Measurements from ENCODE around the gene BCO1. TPM values are rescaled to one million over a fixed set of nuclear protein-coding genes. Genes with fewer than 3 reads are reported as not detected.
"Not testable (repeated sequence)": the region's sequence is repeated elsewhere in the genome, so short reads cannot be mapped to it uniquely, and the experiment has no call there.

The BCO1 gene
- polyA plus RNA-seq, 2 donors, result 0.16 to 0.41 TPM

DNA sequence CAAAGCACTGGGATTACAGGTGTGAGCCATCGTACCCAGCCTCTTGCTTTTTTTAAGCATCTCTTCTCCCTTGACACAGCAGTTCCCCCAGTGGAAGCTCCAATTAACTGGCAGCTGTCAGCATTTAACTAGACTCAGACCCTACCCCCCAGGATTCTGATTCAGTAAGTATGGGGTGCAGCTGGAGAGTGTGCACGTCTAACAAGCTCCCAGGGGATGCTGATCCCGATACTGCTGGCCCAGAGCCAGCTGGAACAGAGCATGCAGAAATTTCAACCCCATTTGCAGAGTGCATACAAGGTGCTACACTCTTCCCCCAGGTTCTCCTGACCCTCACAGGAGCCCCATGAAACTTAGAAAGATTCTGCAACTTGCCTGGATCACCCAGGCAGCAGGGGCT, 27.7 kb upstream of the BCO1 start:
- Histone ChIP-seq H3K9me3 (ENCODE audit: control insufficient read depth in 2 of 2, insufficient read depth in 1 of 2, low read depth in 1 of 2, low read length in 1 of 2) (no peaks in the 10 kb centered on the region), H3K27ac (ENCODE audit: low read depth in 2 of 2, low read length in 1 of 2) (no peak overlapping the region), H3K27me3 (ENCODE audit: control insufficient read depth in 1 of 2, insufficient read depth in 2 of 2, low read length in 2 of 2) (peaks cover 0 to 2% of the 10 kb centered on the region in 2 donors), H3K4me1 (ENCODE audit: control insufficient read depth in 2 of 2, insufficient read depth in 2 of 2, low read length in 1 of 2) (peaks cover 0 to 3% of the 10 kb centered on the region in 2 donors), H3K4me3 (ENCODE audit: low read depth in 1 of 2, low read length in 2 of 2) (no peak overlapping the region), H3K36me3 (ENCODE audit: control insufficient read depth in 2 of 2, insufficient read depth in 2 of 2, low read length in 1 of 2) (no peaks in the 10 kb centered on the region)
- WGBS, 2 donors, result 42 to 47% methylated on average over 3 of the region's 3 CpGs

DNA sequence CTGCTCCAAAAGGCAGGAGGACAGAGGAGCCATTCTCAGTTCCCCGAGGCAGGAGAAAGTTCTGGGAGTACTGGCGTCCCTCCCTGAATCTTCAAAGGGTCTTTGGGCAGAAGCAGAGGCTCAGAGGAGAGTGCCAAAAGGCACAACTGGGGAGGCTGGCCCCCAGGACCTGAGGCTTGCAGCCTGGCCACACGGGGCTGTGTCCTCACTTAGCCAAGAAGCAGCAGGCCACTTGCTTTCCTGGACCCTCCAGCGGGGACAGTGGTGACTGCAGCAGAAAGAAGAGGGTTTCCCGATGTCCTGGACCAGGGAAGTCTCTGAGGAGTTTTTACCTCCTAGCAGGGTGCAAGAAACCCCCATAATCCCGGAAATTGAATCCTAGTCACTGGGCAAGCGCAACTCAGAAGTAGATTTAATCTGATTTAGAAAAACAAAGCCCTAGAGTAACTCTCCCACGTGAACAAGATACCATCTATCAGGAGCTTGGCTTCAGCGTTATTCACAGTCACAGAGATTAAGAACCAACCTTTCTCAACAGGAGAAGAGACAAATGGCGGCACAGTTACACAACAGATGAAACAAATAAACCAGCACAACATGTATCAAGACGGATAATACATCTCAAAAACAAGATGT, 25.5 kb upstream of the BCO1 start:
- Histone ChIP-seq H3K9me3 (ENCODE audit: control insufficient read depth in 2 of 2, insufficient read depth in 1 of 2, low read depth in 1 of 2, low read length in 1 of 2) (no peaks in the 10 kb centered on the region), H3K27ac (ENCODE audit: low read depth in 2 of 2, low read length in 1 of 2) (no peak overlapping the region), H3K4me1 (ENCODE audit: control insufficient read depth in 2 of 2, insufficient read depth in 2 of 2, low read length in 1 of 2) (peaks cover 0 to 3% of the 10 kb centered on the region in 2 donors), H3K27me3 (ENCODE audit: control insufficient read depth in 1 of 2, insufficient read depth in 2 of 2, low read length in 2 of 2) (peaks cover 0 to 2% of the 10 kb centered on the region in 2 donors), H3K36me3 (ENCODE audit: control insufficient read depth in 2 of 2, insufficient read depth in 2 of 2, low read length in 1 of 2) (no peaks in the 10 kb centered on the region), H3K4me3 (ENCODE audit: low read depth in 1 of 2, low read length in 2 of 2) (no peak overlapping the region)
- WGBS, 2 donors, result 59 to 66% methylated on average over 11 of the region's 11 CpGs

DNA sequence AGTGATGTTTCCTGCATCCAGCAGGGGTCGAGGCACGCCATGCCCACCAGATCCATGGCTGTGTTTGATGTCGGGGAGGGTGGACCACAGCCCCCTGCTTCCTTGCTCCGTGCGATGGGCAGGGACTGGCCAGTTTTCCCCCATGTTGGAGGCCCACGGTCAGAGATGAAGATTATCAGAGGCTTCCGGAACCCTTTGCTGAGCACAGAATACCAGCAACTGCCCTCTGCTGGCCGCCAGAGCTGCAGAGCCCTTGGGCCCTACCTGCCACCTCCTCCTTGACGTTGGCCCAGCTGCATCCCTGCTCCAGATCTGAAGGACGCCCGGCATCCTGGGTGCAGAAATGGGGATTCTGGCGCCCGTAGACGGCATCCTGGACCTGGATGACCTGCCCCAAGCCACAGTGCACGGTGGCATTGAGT, 23.7 kb upstream of the BCO1 start:
- Histone ChIP-seq H3K27ac (ENCODE audit: low read depth in 2 of 2, low read length in 1 of 2) (no peak overlapping the region), H3K36me3 (ENCODE audit: control insufficient read depth in 2 of 2, insufficient read depth in 2 of 2, low read length in 1 of 2) (no peaks in the 10 kb centered on the region), H3K27me3 (ENCODE audit: control insufficient read depth in 1 of 2, insufficient read depth in 2 of 2, low read length in 2 of 2) (peaks cover 0 to 2% of the 10 kb centered on the region in 2 donors), H3K4me1 (ENCODE audit: control insufficient read depth in 2 of 2, insufficient read depth in 2 of 2, low read length in 1 of 2) (peaks cover 0 to 3% of the 10 kb centered on the region in 2 donors), H3K9me3 (ENCODE audit: control insufficient read depth in 2 of 2, insufficient read depth in 1 of 2, low read depth in 1 of 2, low read length in 1 of 2) (no peaks in the 10 kb centered on the region), H3K4me3 (ENCODE audit: low read depth in 1 of 2, low read length in 2 of 2) (no peak overlapping the region)
- WGBS, 2 donors, result 59 to 69% methylated on average over 14 to 15 of the region's 15 CpGs

DNA sequence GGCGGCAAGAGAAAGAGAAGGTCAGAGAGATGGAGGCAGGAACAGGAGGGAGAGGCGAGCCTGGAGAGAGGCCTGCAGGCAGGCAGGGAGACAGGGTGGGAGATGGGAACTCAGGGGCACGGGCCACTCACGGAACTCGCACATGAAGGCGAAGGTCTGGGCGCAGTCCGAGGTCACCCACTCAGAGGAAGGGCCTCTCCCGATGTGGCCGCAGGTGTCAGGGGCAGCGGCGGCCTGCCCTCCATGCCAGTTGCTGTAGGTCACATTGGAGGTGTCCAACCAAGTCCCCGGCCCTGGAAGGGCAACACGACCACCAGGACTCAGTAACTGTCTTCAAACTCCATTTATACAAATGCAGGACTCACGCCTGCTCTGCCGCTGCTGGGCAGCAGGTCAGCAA, 22.4 kb upstream of the BCO1 start:
- peaks cover 0 to 3% of the 10 kb centered on the region in 2 donors for H3K4me1 ChIP-seq (ENCODE audit: control insufficient read depth in 2 of 2, insufficient read depth in 2 of 2, low read length in 1 of 2)
- H3K36me3 ChIP-seq (ENCODE audit: control insufficient read depth in 2 of 2, insufficient read depth in 2 of 2, low read length in 1 of 2), result no peaks in the 10 kb centered on the region
- 88 to 92% methylated on average over 16 of the region's 16 CpGs for WGBS, 2 donors
- H3K9me3 ChIP-seq (ENCODE audit: control insufficient read depth in 2 of 2, insufficient read depth in 1 of 2, low read depth in 1 of 2, low read length in 1 of 2), result no peaks in the 10 kb centered on the region
- no peak overlapping the region for H3K4me3 ChIP-seq (ENCODE audit: low read depth in 1 of 2, low read length in 2 of 2)
- H3K27ac ChIP-seq (ENCODE audit: low read depth in 2 of 2, low read length in 1 of 2), result no peak overlapping the region
- H3K27me3 ChIP-seq (ENCODE audit: control insufficient read depth in 1 of 2, insufficient read depth in 2 of 2, low read length in 2 of 2), result peaks cover 0 to 2% of the 10 kb centered on the region in 2 donors

DNA sequence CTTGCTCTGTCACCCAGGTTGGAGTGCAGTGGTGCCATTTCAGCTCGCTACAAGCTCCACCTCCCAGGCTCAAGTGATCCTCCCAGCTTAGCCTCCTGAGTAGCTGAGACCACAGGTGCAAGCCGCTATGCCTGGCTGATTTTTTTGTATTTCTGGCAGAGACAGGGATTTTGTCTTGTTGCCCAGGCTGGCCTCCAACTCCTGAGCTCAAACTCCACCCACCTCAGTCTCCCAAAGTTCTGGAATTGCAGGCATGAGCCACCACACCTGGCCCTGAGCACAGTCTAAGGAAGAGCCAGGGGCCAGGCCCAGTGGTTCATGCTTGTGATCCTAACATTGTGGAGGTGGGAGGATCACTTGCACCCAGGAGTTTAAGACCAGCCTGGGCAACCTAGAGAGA, 21.8 kb upstream of the BCO1 start:
- Histone ChIP-seq H3K36me3 (ENCODE audit: control insufficient read depth in 2 of 2, insufficient read depth in 2 of 2, low read length in 1 of 2) (no peaks in the 10 kb centered on the region), H3K4me3 (ENCODE audit: low read depth in 1 of 2, low read length in 2 of 2) (no peak overlapping the region)
- 64 to 67% methylated on average over 2 of the region's 2 CpGs for WGBS, 2 donors

DNA sequence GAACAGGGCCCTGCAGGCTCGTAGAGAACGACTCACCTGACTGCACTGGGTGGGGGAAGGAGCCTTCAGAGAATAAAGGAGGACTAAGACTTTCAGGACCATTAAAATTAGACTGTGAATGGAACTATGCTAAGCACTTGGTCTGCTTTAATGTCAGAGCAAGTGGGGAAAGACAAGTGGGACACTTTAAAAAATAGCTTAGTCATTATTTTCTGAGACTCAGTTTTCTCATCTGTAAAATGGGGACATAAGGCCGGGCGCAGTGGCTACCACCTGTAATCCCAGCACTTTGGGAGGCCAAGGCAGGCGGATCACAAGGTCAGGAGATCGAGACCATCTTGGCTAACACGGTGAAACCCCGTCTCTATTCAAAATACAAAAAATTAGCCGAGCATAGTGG, 19.3 kb upstream of the BCO1 start:
- 79 to 85% methylated on average over 9 of the region's 9 CpGs for WGBS, 2 donors
- Histone ChIP-seq H3K36me3 (ENCODE audit: control insufficient read depth in 2 of 2, insufficient read depth in 2 of 2, low read length in 1 of 2) (no peaks in the 10 kb centered on the region), H3K27ac (ENCODE audit: low read depth in 2 of 2, low read length in 1 of 2) (no peak overlapping the region), H3K4me1 (ENCODE audit: control insufficient read depth in 2 of 2, insufficient read depth in 2 of 2, low read length in 1 of 2) (no peaks in the 10 kb centered on the region), H3K9me3 (ENCODE audit: control insufficient read depth in 2 of 2, insufficient read depth in 1 of 2, low read depth in 1 of 2, low read length in 1 of 2) (no peaks in the 10 kb centered on the region), H3K27me3 (ENCODE audit: control insufficient read depth in 1 of 2, insufficient read depth in 2 of 2, low read length in 2 of 2) (no peaks in the 10 kb centered on the region), H3K4me3 (ENCODE audit: low read depth in 1 of 2, low read length in 2 of 2) (no peak overlapping the region)

More for the DNA sequence above, 21.8 kb upstream of the BCO1 start:
- H3K27me3 ChIP-seq (ENCODE audit: control insufficient read depth in 1 of 2, insufficient read depth in 2 of 2, low read length in 2 of 2), result no peaks in the 10 kb centered on the region
- no peaks in the 10 kb centered on the region for H3K9me3 ChIP-seq (ENCODE audit: control insufficient read depth in 2 of 2, insufficient read depth in 1 of 2, low read depth in 1 of 2, low read length in 1 of 2)
- peaks cover 0 to 3% of the 10 kb centered on the region in 2 donors for H3K4me1 ChIP-seq (ENCODE audit: control insufficient read depth in 2 of 2, insufficient read depth in 2 of 2, low read length in 1 of 2)
- no peak overlapping the region for H3K27ac ChIP-seq (ENCODE audit: low read depth in 2 of 2, low read length in 1 of 2)

DNA sequence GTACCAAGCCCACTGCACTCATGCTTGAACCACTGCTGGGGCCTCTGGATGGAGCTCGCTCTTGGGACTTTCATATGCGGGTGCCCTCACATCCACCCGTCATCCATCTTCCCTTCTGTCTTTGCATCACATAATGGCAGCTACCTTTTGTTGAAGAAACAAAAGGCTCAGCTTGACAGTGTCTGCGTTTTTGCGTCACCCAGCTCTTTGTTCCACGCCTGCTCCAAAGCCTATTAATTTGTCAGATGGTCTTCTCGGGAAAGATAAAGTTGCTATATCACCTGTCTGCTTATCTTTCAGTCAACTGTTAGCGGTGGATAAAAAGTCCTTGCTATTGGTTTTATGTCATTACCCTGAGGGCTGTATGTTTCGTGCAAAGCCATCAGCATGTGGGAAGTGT, 18.1 kb upstream of the BCO1 start:
- Histone ChIP-seq H3K27ac (ENCODE audit: low read depth in 2 of 2, low read length in 1 of 2) (no peak overlapping the region), H3K4me1 (ENCODE audit: control insufficient read depth in 2 of 2, insufficient read depth in 2 of 2, low read length in 1 of 2) (no peaks in the 10 kb centered on the region)
- WGBS, 2 donors, result 63 to 67% methylated on average over 9 of the region's 9 CpGs

DNA sequence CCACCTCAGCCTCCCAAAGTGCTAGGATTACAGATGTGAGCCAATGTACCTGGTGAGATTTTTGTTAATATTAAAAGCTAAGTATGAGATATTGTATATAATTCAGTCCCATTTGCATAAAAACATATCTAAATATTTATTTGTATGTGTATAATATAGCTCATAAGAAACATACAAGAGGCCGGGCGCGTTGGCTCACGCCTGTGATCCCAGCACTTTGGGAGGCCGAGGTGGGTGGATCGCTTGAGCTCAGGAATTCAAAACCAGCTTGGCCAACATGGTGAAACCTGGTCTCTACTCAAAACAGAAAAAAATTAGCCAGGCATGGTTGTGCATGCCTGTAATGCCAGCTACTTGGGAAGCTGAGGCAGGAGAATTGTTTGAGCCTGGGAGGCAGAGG, 16.8 kb upstream of the BCO1 start:
- H3K4me1 ChIP-seq (ENCODE audit: control insufficient read depth in 2 of 2, insufficient read depth in 2 of 2, low read length in 1 of 2), result no peaks in the 10 kb centered on the region
- H3K27ac ChIP-seq (ENCODE audit: low read depth in 2 of 2, low read length in 1 of 2), result no peak overlapping the region
- no peaks in the 10 kb centered on the region for H3K27me3 ChIP-seq (ENCODE audit: control insufficient read depth in 1 of 2, insufficient read depth in 2 of 2, low read length in 2 of 2)
- H3K4me3 ChIP-seq (ENCODE audit: low read depth in 1 of 2, low read length in 2 of 2), result no peak overlapping the region
- H3K36me3 ChIP-seq (ENCODE audit: control insufficient read depth in 2 of 2, insufficient read depth in 2 of 2, low read length in 1 of 2), result no peaks in the 10 kb centered on the region
- WGBS, 2 donors, result 79 to 81% methylated on average over 6 of the region's 6 CpGs
- no peaks in the 10 kb centered on the region for H3K9me3 ChIP-seq (ENCODE audit: control insufficient read depth in 2 of 2, insufficient read depth in 1 of 2, low read depth in 1 of 2, low read length in 1 of 2)

More for the DNA sequence above, 18.1 kb upstream of the BCO1 start:
- no peak overlapping the region for H3K4me3 ChIP-seq (ENCODE audit: low read depth in 1 of 2, low read length in 2 of 2)
- no peaks in the 10 kb centered on the region for H3K9me3 ChIP-seq (ENCODE audit: control insufficient read depth in 2 of 2, insufficient read depth in 1 of 2, low read depth in 1 of 2, low read length in 1 of 2)
- no peaks in the 10 kb centered on the region for H3K27me3 ChIP-seq (ENCODE audit: control insufficient read depth in 1 of 2, insufficient read depth in 2 of 2, low read length in 2 of 2)
- H3K36me3 ChIP-seq (ENCODE audit: control insufficient read depth in 2 of 2, insufficient read depth in 2 of 2, low read length in 1 of 2), result no peaks in the 10 kb centered on the region

DNA sequence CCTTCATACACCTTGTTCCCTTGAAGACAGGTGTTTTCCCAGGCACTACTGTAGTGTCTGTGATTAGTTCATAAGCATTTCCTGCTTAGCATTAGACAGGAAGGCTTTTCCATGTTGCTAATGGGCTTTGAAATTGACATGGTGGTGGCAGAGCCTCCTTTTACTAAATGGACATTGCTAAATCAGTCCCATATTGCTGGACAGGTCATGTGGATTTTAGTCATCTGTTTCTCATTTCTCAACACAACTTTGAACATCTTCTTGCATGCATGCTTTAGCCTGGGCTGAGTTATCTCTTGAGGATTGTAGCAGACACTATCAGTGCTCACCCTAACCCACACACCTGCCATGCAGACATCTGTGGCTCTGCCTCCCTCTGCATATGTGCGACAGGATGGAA, 13.7 kb upstream of the BCO1 start:
- H3K36me3 ChIP-seq (ENCODE audit: control insufficient read depth in 2 of 2, insufficient read depth in 2 of 2, low read length in 1 of 2), result no peaks in the 10 kb centered on the region
- WGBS, 2 donors, result 74 to 76% methylated on average over 1 of the region's 1 CpG
- H3K9me3 ChIP-seq (ENCODE audit: control insufficient read depth in 2 of 2, insufficient read depth in 1 of 2, low read depth in 1 of 2, low read length in 1 of 2), result no peaks in the 10 kb centered on the region
- H3K4me3 ChIP-seq (ENCODE audit: low read depth in 1 of 2, low read length in 2 of 2), result no peak overlapping the region
- H3K27ac ChIP-seq (ENCODE audit: low read depth in 2 of 2, low read length in 1 of 2), result no peak overlapping the region
- H3K27me3 ChIP-seq (ENCODE audit: control insufficient read depth in 1 of 2, insufficient read depth in 2 of 2, low read length in 2 of 2), result no peaks in the 10 kb centered on the region
- no peaks in the 10 kb centered on the region for H3K4me1 ChIP-seq (ENCODE audit: control insufficient read depth in 2 of 2, insufficient read depth in 2 of 2, low read length in 1 of 2)

DNA sequence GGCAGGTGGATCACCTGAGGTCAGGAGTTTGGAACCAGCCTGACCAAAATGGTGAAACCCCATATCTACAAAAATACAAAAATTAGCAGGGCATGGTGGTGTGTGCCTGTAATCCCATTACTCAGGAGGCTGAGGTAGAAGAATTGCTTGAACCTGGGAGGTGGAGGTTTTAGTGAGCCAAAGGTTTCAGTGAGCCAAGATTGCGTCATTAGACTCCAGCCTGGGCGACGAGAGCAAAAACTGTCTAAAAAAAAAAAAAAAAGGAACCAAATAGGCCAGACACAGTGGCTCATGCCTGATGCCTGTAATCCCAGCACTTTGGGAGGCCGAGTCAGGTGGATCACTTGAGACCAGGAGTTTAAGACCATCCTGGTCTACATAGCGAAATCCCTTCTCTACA, 12.8 kb upstream of the BCO1 start:
- not testable (repeated sequence) for H3K9me3 ChIP-seq (ENCODE audit: control insufficient read depth in 2 of 2, insufficient read depth in 1 of 2, low read depth in 1 of 2, low read length in 1 of 2); H3K4me3 ChIP-seq (ENCODE audit: low read depth in 1 of 2, low read length in 2 of 2); H3K4me1 ChIP-seq (ENCODE audit: control insufficient read depth in 2 of 2, insufficient read depth in 2 of 2, low read length in 1 of 2); H3K27ac ChIP-seq (ENCODE audit: low read depth in 2 of 2, low read length in 1 of 2); H3K36me3 ChIP-seq (ENCODE audit: control insufficient read depth in 2 of 2, insufficient read depth in 2 of 2, low read length in 1 of 2); H3K27me3 ChIP-seq (ENCODE audit: control insufficient read depth in 1 of 2, insufficient read depth in 2 of 2, low read length in 2 of 2)
- 72 to 75% methylated on average over 5 of the region's 5 CpGs for WGBS, 2 donors

Data from esophagus (tissue), 2 donors.